HG02943 (cell line): Measurements from ENCODE around the gene SVBP.

ENCODE experiments used
- ATAC-seq: cut with Tn5 transposase; IDR thresholded peaks from one replicate; pipeline ENCODE4 v1.9.1; 2021; ENCODE audit warnings: mild to moderate bottlenecking, low read depth, moderate library complexity; ENCODE audit not compliant: unreplicated experiment

The SVBP gene

GRCh38 chr1:42766741-42767509, 50.3 kb downstream of the SVBP start, which contains the start of the genes C1orf50 and P3H1:
C1orf50 (plus strand) TSS chr1:42767249; CDS start chr1:42767312, 63 bp downstream.
P3H1 (minus strand) TSS chr1:42767028; CDS start chr1:42766971, 57 bp downstream.
- ATAC-seq, result peak; percentile 86

GRCh38 chr1:42765832-42766740, 51.1 kb downstream of the SVBP start:
- ATAC-seq, result peak; percentile 1

GRCh38 chr1:42765269-42765668, 51.9 kb downstream of the SVBP start:
- no peak for ATAC-seq

DNA sequence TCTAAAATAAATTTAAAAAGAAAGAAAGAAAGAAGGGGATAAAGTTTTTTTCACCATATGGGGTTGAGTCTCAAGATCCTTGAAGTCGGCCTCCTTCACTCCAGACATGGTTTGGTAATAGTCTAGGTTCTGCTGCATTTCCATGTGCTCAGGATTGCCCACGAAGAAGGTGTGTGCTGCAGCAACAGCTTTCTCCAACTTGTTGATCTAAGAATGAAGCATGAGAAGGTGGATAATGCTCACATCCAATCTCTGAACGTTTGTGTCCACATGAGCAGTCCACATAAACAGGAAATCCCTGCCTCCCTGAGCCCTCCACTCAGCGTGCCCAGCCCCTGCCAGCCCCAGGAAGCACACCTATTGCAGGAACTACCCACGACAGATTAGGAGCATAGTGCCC, 54.9 kb downstream of the SVBP start:
- no peak for ATAC-seq

DNA sequence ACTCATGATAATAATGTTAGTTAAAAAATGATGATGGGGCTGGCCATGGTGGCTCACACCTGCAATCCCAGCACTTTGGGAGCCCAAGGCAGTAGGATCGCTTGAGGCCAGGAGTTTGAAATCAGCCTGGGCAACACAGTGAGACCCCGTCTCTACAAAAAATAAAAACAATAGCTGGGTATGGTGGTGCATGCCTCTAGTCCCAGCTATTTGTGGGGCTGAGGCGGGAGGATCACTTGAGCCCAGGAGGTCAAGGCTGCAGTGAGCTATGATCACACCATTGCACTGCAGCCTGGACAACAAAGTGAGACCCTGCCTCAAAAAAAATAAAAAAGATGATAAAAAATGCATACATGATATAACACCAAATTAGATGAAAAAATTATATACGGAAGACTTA, 55.6 kb downstream of the SVBP start:
- no peak for ATAC-seq

- no peak for ATAC-seq
Observed at GRCh38 chr1:42759114-42759513, 58.1 kb downstream of the SVBP start.

- ATAC-seq, result no peak
Observed at GRCh38 chr1:42758641-42759040, 58.6 kb downstream of the SVBP start.

DNA sequence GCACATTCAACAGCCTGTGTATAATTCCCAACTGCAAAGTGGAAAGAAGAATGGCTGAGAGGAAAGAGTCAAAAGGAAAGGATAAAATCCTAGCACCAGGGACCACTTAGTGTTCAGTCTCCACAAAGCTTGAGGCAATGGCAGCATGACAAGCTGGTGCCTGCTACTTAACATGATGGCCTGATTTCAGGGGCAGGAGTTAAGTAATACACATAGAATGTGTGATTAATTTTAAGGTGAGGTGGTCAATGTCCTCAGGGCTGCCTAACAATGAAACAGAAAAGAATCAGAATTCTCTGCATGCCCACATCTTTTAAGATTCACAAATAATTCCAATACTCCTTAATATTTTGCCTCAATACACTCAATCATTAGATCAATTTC, 59.3 kb downstream of the SVBP start:
- no peak for ATAC-seq
